Hematopoietic multipotent progenitor cell treated with erythropoietin and hydrocortisone succinate and interleukin-3 and kit ligand, for 8 days (in vitro differentiated cells): ENCODE measurements around the gene RAP1GAP.

Experiments
- DNase-seq: peaks from one replicate; pipeline ENCODE4 v3.0.0-alpha.2; 2015

The RAP1GAP gene

GRCh38 chr1:21624571-21625389, 44.4 kb downstream of the RAP1GAP start:
- no peak for DNase-seq

GRCh38 chr1:21623410-21623961, 45.7 kb downstream of the RAP1GAP start:
- no peak for DNase-seq

GRCh38 chr1:21622466-21623315, 46.5 kb downstream of the RAP1GAP start:
- peak; percentile 39 for DNase-seq

DNA sequence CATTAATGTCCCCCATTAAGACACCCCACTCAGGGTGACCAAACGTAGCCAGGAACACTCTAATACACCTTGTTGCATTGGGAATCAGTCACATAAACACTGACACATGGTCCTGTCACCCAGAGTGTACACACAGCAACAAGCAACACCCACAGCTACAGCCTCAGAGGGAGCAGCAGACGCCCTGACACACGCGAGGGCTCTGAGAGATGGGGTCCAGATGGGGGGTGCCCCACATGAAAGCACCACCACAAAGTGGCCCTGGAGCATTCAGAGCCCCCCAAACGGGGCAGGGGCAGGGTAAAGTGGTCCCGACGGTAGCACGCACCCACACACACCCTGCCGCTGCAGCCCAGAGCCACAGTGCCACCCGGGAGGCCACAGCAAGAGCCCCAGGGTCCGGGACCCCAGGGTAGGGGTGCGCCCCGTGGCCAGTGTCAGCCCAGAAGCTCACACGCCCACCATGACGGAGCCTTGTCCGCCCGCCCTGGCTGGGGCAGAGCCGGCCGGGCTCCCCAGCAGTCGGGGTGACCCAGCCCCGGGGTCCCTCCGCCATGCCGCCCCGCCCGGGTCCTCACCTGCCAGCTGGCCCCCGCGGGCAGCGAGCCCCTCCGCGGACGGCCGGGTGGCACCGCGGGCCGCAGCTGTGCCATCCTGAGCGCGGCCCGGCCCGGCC, 47.3 kb downstream of the RAP1GAP start:
- DNase-seq = no peak

GRCh38 chr1:21621051-21621450, 48.1 kb downstream of the RAP1GAP start:
- no peak for DNase-seq

DNA sequence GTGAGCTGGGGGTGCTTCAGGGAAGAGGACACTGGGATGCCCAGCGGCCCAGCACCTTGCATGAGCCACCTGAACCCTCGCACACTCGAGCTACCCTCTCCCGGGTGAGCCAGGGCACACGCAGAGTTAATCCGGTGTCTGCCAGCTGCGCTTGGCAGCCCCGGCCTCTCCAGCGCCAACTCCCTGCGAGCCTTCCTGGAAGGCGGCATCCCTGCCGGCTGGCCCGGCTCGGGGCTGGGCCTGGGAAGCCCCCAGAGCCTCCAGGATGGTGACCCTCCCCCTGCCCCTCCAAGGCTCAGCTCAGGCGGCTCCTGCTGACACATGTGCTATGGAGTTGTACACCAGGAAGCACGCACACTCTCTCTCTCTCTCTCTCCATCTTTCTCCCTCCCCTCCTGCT, 48.7 kb downstream of the RAP1GAP start:
- DNase-seq = no peak

GRCh38 chr1:21620011-21620410, 49.1 kb downstream of the RAP1GAP start:
- no peak for DNase-seq

- peak; percentile 69 for DNase-seq
These were observed 49.7 kb downstream of the RAP1GAP start for GRCh38 chr1:21619375-21619947.

- no peak for DNase-seq
These were observed 50.4 kb downstream of the RAP1GAP start for GRCh38 chr1:21618561-21619374.

DNA sequence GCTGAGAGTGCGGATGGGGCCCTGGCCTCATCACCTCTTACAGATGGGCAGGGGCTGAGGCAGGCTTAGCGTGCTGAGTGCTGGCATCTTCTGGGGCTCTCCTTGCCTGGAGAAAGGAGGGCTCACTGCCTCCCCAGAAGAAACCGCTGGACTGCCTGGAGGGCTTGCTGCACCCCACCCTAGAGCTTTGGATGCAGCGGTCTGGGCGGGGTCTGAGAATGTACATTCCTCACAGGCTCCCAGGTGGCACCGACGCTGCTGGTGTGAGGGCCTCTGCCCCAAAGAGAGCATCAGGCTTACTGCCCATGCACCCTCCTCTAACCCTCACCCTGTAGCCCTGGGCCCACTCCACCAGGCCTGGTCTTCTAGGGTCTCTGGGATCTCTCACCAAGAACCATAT, 51.1 kb downstream of the RAP1GAP start:
- DNase-seq = no peak

DNA sequence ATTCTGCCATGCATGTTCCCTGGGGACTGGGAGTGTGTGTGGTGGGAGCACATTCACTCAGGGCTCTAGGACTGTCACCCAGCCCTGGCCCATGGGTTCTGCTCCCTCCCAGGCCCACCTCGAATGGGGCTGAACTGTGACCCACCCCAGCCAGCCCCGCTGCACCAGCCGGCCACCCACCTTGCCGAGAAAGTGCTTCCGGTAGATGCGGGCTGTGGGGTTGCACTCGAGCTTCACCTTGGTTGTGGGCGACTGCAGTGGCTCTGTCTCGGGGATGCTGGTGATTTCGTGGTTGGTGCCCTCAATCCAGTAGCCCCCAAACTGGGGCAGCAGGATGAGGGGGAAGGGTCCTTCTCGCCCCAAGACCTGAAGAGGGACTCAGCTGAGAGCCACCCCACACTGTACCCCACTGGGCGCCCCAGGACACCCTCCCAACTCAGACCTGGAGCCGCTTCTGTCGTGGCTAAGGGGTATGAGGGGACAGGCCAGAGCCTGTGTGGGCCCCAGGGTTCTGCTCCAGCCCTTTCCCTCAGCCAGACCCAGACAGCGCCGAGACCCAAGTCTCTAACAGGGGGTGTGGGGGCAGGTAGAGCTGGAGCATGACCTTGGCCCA, 51.9 kb downstream of the RAP1GAP start:
- DNase-seq = no peak

GRCh38 chr1:21616372-21616771, 52.8 kb downstream of the RAP1GAP start:
- no peak for DNase-seq

GRCh38 chr1:21614419-21615115, 54.6 kb downstream of the RAP1GAP start:
- no peak for DNase-seq

DNA sequence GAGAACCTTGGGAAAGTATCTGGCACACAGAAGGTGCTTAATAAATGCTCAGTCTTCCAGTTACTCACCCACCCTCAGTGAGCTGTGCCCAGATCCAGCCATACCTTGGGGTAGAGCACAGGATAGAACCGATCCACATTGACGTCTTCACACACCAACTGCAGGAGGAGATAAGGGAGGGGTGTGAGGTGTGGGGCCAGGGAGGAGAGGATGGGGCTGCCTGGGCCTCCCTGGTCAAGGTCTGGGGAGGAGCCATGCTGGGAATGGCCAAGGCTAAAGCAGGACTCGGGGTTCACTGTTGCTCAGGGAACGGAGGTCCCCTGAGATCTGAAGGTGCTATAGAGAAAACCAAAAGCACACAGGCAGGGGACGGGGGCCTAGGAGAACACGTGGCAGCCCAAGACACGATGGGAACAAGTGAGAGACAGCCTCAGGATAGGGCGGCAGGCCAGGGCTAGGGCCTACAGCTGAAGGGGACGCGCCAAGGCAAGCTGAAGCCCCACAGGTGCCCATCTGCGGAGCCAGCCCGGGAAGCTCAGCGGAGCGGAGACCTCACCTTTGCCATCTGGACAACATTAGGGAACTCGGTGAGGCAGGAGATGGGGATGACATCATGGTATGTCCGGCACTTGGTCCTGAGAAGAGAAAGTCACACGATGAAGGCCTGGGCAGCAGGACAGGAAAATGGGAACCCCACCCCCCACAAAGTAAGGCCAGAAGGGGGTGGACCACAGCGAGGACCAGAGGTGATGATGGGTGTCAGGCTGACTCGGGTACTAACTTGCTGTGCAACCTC, 55.9 kb downstream of the RAP1GAP start:
- peak; percentile 66 for DNase-seq

DNA sequence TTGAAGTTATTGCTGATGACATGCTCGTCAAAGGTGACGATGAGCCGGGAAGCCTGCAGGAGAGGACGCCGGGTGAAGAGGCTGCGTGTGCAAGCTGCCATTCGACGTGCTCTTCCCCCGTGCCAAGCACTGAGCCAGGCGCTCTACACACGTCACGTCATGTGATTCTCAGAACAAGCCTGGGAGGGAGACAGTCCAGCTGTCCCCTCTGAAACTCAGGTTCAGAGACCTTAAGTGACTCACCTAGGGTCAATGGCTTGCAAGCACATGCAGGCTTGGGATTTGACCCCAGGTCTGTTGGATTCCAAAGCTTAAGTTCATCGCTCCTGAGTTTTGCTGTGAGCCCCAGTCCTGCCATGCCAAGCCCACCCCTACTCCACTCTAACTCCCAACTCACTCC, 57.1 kb downstream of the RAP1GAP start:
- no peak for DNase-seq

DNA sequence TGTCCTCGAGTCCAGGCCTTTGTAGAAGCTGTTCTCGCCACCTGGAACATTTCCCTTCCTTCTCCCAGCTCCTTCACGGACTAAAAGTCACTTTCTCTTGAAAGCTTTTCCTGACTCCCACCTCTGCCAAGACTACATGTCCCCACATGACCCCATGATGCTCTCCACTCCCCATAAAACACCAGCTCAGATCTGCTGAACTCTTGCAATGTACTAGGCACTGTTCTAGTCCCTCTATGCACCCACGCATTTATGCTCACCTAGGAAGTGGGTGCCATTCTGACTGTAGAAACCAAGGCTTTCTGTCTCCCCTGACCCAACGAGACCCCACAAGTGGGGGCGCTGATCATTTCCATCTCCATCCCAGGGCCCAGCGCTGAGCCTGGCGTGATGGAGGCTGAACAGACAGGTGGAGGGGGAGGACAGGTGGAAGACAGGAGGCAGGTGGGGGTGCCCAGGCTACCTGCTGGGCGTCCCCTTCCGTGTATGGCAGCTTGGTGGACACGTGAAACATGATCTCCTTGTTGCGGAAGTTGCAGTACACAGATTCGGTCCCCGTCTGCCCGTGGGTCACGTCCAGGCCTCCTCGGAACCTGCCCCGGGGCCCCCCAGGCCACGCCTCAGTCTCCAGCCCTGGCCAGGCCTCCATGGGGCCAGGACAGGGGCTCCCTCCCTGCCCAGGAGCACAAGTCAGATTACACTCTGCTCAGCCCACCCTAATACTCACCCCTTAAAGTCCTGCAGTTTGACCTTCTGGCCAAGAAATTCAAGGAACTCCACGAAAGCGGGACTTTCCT, 58.0 kb downstream of the RAP1GAP start:
- DNase-seq = no peak

GRCh38 chr1:21610027-21610426, 59.1 kb downstream of the RAP1GAP start:
- DNase-seq = no peak

- peak; percentile 36 for DNase-seq
These were observed 60.4 kb downstream of the RAP1GAP start for GRCh38 chr1:21608798-21609197.
